ENCODE data around the gene SLC6A20.
"Not testable (repeated sequence)": the region's sequence is repeated elsewhere in the genome, so short reads cannot be mapped to it uniquely, and the experiment has no call there.

Gene SLC6A20

GRCh38 chr3:45754461-45754860 is 41.9 kb downstream of the SLC6A20 start:
- no peak for DNase-seq

GRCh38 chr3:45753095-45753494 is 43.2 kb downstream of the SLC6A20 start:
- DNase-seq = no peak

GRCh38 chr3:45751537-45752242 is 44.6 kb downstream of the SLC6A20 start:
- DNase-seq = no peak

DNA sequence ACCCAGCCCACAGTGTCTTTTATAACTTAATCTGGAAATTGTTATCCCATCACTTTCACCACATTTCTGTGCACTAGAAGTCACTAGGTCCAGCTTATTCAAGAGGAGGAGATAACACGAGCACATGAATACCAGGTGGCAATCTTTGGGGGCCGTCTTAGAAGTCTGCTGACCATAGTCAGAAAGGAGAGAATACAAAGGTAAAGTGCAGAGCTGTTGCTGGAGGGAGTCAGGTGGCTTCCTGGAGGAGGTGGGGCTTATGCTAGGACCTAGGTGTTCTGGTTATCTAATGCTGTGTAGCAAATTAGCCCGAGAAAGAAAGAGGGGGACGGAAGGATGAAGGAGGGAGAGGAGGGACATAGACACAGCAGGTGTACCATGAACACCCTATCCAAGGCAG is 46.5 kb downstream of the SLC6A20 start:
- no peak for DNase-seq

- DNase-seq = not testable (repeated sequence)
Observed at GRCh38 chr3:45749036-45749600, 47.2 kb downstream of the SLC6A20 start.

DNA sequence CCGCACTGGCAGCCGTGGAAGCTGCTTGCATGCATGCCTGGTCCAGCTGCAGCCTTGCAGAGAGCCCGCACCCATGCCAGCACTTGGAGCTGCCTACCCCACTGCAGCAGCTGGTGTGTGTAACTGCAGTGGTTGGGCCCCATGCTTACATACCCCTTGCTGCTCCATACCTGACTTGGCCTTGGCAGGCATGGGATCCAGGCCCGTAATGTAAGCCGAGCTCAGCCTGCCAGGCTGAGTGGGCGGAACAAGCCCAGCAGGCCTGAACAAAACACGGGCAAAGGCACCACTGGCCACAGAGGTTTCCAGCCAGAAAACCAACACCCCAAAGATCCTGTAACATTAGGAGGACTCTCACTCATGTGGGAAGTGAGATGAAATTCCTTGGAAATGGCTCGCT is 48.3 kb downstream of the SLC6A20 start:
- no peak for DNase-seq

DNA sequence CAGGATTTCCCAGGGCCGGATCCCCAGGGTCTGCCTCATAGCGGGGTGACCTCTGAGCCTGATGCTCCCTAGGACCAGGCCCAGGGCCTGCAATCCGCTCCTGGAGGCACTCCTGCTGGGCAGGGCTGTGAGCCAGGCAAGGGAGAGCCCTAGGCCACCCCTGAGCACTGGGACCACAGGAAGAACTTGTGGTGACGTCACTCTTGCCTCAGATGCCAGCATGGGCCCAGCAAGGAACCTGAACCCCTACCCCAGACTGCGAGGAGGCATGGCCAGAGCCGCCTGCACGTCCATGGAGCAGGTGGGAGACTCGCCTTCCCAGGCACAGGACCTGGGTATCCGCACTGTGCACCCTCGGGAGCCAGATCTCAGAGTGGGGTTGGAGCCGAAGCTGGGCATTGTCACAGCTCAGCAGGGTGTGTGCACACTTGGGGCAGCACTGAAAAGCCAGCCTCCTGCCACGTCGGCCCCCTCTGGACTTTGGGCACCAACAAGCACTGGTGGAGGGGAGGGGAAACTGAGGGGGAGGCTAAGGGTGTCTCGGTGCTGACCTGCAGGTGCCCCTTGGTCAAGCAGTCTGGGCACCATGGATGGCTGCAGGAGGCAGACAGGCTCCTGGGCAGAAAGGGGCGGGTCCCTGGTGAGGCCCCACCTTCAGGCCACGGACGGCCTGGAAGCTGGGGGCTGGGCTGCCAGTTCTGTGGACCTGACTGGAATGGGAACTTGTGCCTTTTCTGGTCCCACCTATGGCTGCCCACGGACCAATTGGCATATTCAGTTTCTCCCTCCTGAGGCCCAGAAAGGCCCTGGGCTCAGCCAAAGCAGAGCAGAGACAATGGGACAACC is 49.3 kb downstream of the SLC6A20 start:
- no peak for DNase-seq

DNA sequence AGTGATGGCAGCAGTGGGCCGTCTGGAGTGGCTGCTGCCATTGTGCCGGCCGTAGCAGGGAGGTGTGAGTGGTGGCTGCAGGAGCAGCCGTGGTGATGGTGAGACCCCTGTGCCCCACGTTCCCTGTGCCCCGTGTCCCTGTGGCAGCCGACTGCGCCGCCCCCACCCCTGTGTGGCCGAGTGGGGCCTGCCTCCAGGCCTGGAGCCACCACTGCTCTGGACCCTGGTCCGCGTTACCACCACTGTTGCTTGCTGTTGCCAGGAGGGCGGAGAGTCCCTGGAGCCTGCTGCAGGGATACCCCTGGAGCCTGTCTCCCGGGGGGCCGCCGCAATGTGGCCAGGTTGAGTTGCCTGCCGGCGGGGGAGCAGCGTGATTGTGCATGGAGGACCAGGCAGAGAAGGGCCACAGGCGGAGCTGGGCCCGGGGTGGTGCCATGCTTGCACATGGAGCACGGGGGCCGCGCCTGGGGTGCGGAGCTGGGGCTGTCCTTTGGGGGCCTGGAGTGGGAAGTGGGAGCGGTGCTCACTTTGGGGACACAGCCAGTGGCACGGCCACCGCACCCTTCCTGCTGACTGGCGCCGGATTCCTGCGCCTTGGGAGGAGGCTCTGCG is 50.1 kb downstream of the SLC6A20 start:
- DNase-seq = no peak

GRCh38 chr3:45742461-45743089 is 53.8 kb downstream of the SLC6A20 start:
- no peak for DNase-seq

DNA sequence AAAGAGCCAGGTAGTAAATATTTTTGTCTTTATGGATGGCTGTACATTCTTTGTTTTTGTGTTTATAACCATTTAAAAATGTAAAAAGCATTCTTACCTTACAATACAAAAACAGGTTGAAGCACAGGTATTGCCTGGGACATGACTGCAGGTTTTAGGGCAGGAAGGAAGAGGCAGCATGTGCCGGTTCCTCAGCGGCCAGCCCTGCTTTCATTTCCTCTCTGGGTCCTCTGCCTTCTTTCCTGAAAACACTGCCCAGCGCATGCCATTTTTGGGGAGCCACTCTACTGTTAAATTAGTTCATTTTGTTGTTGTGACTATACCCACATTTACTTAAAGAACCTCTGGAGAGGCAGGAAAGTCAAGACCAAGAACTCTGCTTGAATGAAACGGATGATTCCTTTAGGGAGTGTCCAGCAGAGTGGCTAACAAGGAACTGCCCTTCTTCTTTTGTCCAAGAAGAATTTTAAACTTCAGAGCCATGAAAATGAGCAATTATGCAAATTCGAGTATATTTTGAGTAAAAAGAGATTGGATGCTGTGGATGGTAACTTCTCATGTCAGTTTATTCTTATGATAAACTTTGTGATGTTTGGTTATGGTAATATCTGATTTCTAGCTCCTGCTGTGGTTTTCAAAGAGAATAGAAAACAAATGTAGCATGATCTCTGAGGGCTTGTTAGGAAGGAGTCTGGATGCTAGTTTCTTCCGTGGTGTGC is 54.4 kb downstream of the SLC6A20 start:
- no peak for DNase-seq

DNA sequence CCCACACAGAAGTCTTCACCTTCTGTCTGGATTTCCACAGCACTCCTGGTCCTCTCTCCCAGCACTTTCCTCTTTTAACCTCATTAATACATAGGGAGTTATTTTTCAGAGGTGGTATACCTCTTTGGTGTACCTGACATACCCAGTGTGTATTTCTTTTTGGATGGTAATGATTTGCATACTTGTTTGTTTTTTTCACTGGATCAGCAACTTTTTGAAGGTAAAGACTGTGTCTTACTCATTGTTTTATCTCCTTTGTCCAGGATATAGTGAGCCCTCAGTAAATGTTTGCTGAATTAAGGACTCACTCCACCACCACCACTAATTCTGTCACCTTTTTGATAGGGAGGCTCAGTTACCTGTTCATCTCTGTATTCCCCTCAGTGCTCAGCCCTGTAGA is 55.1 kb downstream of the SLC6A20 start:
- no peak for DNase-seq

DNA sequence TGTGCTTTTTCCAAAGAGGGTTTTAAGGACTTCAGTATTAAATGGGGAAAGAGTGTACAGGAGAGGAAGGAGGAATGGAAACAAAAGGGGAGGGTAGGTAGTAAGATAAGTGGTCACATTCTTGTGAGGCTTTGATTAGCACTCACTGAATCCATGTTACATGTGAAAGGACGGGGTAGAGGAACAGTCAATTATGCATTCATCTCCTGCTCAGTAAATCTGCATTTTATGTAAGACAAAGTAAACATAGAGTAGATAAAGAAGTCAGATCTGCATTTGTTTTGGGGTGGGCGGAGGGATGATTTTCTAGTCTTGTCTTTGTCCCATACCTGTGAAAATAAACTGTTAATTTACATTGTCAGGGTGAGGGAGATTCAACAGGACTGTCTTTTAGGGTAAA is 56.3 kb downstream of the SLC6A20 start:
- no peak for DNase-seq

DNA sequence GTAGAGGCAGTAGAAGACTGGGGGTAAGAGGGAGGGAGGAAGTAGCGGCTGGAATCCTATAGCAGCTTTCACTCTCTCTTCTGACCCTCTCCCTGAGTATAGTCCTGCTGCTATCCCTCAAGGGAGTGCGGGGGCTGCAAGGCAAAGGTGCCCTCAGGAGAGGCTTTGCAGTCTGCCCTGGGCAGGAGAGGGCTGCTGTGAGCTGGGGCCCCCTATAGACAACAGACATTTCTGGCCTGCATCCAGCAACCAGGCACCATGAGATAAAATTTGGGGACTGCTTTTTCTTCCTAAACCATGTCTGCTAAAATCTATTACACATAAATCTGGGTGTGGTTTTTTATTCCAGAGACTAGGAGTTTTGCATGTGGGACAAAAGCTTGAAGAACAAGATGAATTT is 59.1 kb downstream of the SLC6A20 start:
- no peak for DNase-seq

GRCh38 chr3:45736707-45737106 is 59.6 kb downstream of the SLC6A20 start:
- DNase-seq = no peak

DNA sequence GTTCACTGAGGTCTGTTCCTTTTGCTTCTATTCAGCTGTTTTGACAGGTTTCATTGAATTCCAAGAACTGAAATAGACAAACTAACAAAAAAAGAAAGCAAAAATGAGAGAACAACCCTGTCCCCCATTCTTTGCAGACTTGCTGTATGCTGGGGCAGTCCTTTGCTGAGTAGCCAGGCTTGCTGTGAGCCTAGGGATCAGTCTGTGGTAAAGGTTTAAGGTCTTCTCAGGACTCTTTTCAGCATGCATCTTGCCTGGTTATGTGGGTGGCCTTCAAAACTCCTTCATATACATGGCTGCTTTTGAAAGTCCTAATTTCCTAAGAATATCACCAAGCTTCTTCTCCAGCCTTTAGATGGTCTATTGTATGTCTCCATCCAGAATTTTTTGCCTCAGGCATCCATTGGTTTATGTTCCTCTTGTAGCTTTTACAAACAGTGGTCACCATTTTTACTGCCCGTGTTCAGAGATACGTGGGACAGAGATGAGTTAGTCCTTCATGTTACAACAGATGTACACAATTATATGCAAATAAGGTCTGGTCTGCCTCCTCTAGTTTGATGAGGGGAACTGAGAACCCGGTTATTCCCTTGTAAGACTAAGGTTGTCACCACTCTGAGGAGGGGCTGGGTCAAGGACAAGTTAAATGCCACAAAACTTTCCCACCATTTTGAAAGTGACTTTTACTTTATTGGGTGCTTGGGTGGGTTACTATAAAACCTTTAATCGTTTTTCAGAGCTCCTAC is 65.8 kb downstream of the SLC6A20 start:
- DNase-seq = no peak

DNA sequence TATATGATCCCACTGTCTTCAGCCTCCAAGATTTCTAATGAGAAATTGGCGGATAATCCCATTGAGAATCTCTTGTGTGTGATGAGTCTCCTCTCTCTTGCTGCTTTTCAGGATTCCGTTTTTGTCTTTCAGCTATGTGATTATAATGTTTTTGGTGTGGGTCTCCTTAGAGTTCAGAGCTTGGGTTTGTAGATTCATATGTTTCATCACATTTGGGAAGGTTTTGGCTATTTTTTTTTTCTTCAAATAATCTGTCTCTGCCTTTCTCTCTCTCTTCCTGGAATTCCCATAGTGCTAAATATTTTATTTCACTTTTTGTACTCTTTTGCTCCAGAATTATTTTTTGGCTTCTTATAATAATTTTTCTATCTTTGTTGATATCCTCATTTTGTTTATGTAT is 66.7 kb downstream of the SLC6A20 start:
- DNase-seq = no peak

- DNase-seq = no peak
Observed at GRCh38 chr3:45724911-45725310, 71.4 kb downstream of the SLC6A20 start.

DNA sequence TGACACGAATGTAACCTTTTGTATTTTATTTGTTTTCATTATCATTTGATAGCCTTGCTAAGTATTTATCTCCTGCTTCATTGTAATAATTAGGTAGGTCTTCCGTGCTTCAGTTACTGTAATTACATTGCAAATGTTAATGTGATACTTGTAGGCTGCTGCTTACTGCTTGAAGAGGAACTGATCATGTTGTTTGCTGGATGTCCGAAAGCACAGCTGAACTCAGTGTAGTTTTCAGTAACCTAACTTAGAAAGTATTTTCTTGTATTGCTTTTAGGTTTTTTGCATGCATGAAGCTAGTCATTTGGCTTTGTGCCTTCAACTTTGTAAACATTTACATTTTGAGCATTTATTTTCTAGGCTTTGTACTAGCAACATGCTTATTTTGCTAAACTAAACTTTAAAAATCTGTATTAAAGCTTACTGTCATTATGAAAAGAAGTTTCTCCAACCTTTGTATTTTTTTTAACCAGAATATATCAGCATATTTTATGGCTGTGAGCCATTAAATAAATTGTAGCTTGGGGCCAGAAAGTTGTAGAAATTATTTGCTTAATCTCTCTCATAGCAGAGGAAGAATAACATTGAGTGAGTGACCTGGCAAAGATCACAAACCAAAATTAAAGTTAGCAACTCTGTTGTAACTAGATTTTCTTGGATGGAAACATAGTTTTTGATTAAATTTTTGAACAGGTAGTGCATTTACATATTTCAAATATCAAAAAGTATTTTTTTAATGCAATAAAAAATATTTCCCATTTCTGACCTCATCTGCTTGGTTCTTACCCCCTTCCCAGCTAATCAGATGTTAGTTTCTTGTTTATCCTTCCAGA is 76.5 kb downstream of the SLC6A20 start:
- DNase-seq = no peak

DNA sequence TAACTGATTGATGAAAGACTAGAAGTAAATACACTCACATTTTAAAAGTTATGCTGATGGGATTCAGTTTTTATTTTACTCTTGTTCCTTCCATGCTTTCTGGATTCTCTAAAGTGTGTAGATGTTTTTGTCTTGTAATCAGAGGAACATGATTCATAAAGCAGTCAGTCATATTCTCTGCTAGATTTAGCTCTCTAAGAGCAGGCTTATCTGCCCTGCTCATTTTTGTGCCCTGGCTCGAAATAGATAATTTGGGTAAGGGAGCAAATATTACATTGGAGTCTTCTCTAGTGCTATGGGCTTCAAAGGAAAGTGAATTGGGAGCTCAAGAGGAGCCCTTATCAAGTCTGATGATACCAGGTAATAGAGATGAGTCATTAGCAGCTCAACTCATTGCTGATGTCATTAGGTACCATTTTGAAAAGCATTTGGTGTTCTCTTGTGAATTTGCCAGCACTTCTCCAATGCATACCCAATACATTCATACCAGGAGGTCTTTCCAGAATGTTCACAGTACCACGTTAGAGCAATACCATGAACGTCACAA is 79.5 kb downstream of the SLC6A20 start:
- no peak for DNase-seq

DNA sequence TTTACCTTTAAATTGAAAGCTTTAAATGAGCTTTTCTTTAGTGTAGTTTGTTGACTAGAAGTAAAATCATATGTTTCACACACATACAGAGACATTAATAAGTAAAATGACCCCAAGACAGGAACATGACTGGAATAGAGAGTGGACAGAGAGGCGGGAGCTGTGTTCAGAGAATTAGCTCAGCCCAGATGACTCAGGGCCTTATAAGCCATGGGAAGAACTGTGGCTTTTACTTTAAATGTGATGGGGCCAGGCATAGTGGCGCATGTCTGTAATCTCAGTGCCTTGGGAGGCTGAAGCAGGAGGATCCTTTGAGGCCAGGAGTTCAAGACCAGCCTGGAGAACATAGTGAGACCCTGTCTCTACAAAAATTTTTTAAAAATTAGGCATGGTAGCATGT is 80.4 kb downstream of the SLC6A20 start:
- DNase-seq = no peak
